GM21528 (cell line): ENCODE results near the gene MAP4K2.

Experiments used
- ATAC-seq: cut with Tn5 transposase; IDR thresholded peaks from one replicate; pipeline ENCODE4 v1.9.1; 2021; ENCODE audit warnings: mild to moderate bottlenecking, moderate library complexity; ENCODE audit not compliant: unreplicated experiment, low FRiP score

Gene MAP4K2

GRCh38 chr11:64758330-64759079 is 44.5 kb downstream of the MAP4K2 start:
- no peak for ATAC-seq

GRCh38 chr11:64757549-64758329 is 45.3 kb downstream of the MAP4K2 start:
- ATAC-seq = no peak

GRCh38 chr11:64755681-64756361 is 47.2 kb downstream of the MAP4K2 start:
- no peak for ATAC-seq

GRCh38 chr11:64754919-64755662 is 47.9 kb downstream of the MAP4K2 start:
- ATAC-seq = no peak

- no peak for ATAC-seq
Measured at GRCh38 chr11:64754124-64754918, 48.7 kb downstream of the MAP4K2 start.

- no peak for ATAC-seq
Measured at GRCh38 chr11:64753380-64754123, 49.5 kb downstream of the MAP4K2 start.

- no peak for ATAC-seq
Measured at GRCh38 chr11:64753019-64753379, 50.0 kb downstream of the MAP4K2 start.

GRCh38 chr11:64752175-64752970 is 50.6 kb downstream of the MAP4K2 start:
- no peak for ATAC-seq

GRCh38 chr11:64751580-64751979 is 51.4 kb downstream of the MAP4K2 start:
- no peak for ATAC-seq

- no peak for ATAC-seq
Measured at GRCh38 chr11:64751136-64751535, 51.9 kb downstream of the MAP4K2 start.

GRCh38 chr11:64750361-64751054 is 52.5 kb downstream of the MAP4K2 start:
- ATAC-seq = no peak

GRCh38 chr11:64747961-64748665 is 54.9 kb downstream of the MAP4K2 start:
- ATAC-seq = no peak

GRCh38 chr11:64746486-64746885 is 56.5 kb downstream of the MAP4K2 start:
- ATAC-seq = no peak

GRCh38 chr11:64745521-64746328 is 57.3 kb downstream of the MAP4K2 start:
- ATAC-seq = no peak

- ATAC-seq = no peak
Measured at GRCh38 chr11:64745189-64745520, 57.9 kb downstream of the MAP4K2 start.

GRCh38 chr11:64744544-64745188 is 58.3 kb downstream of the MAP4K2 start:
- ATAC-seq = no peak
